IMR-90 (cell line): ENCODE results near the gene PHPT1. TPM values are rescaled to one million over a fixed set of nuclear protein-coding genes. Genes with fewer than 3 reads are reported as not detected.
"Not testable (repeated sequence)": the region's sequence is repeated elsewhere in the genome, so short reads cannot be mapped to it uniquely, and the experiment has no call there.

ENCODE experiments used
- ATAC-seq: fragments of 200-7000 bp; cut with Tn5 transposase; 2 replicates; pipeline ENCODE4 v1.9.1; 2020; ENCODE audit warnings: low read depth, mild to moderate bottlenecking, moderate library complexity
- BruUV-seq: library from RNA; stranded (reverse); fragments of 400-500 nt; replicated peaks from 2 replicates; lab custom pipeline; 2021; lab: Mats Ljungman, UMichigan
- CTCF ChIA-PET: fragments of 300-600 bp; formaldehyde crosslinking; extraction: SDS; loops from one replicate; lab custom pipeline; 2021; ENCODE audit warnings: antibody characterized with exemption; lab: Yijun Ruan, JAX
- POLR2A ChIA-PET: fragments of 300-600 bp; sonication (Branson Sonifier 250); formaldehyde crosslinking; loops from one replicate; lab custom pipeline; 2022; ENCODE audit warnings: antibody characterized with exemption; ENCODE audit not compliant: unreplicated experiment; lab: Charles Lee
- DNase-seq: peaks from one replicate; pipeline ENCODE4 v3.0.0; 2013
- H2AFZ ChIP-seq: replicated peaks from 2 replicates; pipeline ENCODE3; 2013; ENCODE audit warnings: low read length, mild to moderate bottlenecking; ENCODE audit not compliant: poor library complexity
- H2AK5ac ChIP-seq: 2 replicates; pipeline ENCODE4 v1.6.1; 2013; ENCODE audit warnings: low read depth, low read length, inconsistent platforms
- H2AK9ac ChIP-seq: replicated peaks from 2 replicates; pipeline ENCODE3; 2013; ENCODE audit warnings: mild to moderate bottlenecking, low read depth, low read length, moderate library complexity; ENCODE audit not compliant: poor library complexity
- H2BK120ac ChIP-seq: 2 replicates; pipeline ENCODE4 v1.6.1; 2013; ENCODE audit warnings: low read depth, low read length, inconsistent platforms
- H2BK15ac ChIP-seq: 3 replicates; pipeline ENCODE4 v1.6.1; 2013; ENCODE audit warnings: low read depth, low read length, inconsistent platforms
- H2BK20ac ChIP-seq: 2 replicates; pipeline ENCODE4 v1.6.1; 2013; ENCODE audit warnings: low read depth, mild to moderate bottlenecking, inconsistent platforms, low read length, moderate library complexity
- H2BK5ac ChIP-seq: 2 replicates; pipeline ENCODE4 v1.6.1; 2013; ENCODE audit warnings: mild to moderate bottlenecking, low read depth, low read length, inconsistent platforms; ENCODE audit not compliant: poor library complexity, severe bottlenecking
- H3K14ac ChIP-seq: replicated peaks from 2 replicates; pipeline ENCODE4 v1.6.1; 2013; ENCODE audit warnings: low read depth, low read length, inconsistent platforms
- H3K18ac ChIP-seq: 2 replicates; pipeline ENCODE4 v1.6.1; 2013; ENCODE audit warnings: low read depth, low read length, control low read depth
- H3K23ac ChIP-seq: 2 replicates; pipeline ENCODE4 v1.6.1; 2013; ENCODE audit warnings: low read depth, low read length, inconsistent platforms
- H3K27ac ChIP-seq: 2 replicates; pipeline ENCODE4 v1.5.1; 2013; ENCODE audit warnings: mild to moderate bottlenecking, control low read depth, low read length; ENCODE audit not compliant: insufficient read depth
- H3K27me3 ChIP-seq: 2 replicates; pipeline ENCODE4 v1.6.1; 2013; ENCODE audit warnings: low read length; ENCODE audit not compliant: control insufficient read depth, insufficient read depth
- H3K36me3 ChIP-seq: 2 replicates; pipeline ENCODE4 v1.6.1; 2013; ENCODE audit warnings: low read length, mixed read lengths; ENCODE audit not compliant: control insufficient read depth, insufficient read depth
- H3K4ac ChIP-seq: 2 replicates; pipeline ENCODE4 v1.6.1; 2013; ENCODE audit warnings: low read depth, low read length, inconsistent platforms
- H3K4me1 ChIP-seq: 2 replicates; pipeline ENCODE4 v1.6.1; 2013; ENCODE audit warnings: low read length, mixed read lengths; ENCODE audit not compliant: control insufficient read depth, insufficient read depth
- H3K4me2 ChIP-seq: 2 replicates; pipeline ENCODE4 v1.6.1; 2013; ENCODE audit warnings: low read depth, mild to moderate bottlenecking, control low read depth, low read length, moderate library complexity
- H3K4me3 ChIP-seq: 2 replicates; pipeline ENCODE4 v1.5.1; 2013; ENCODE audit warnings: low read depth, mild to moderate bottlenecking, control low read depth, low read length, moderate library complexity; ENCODE audit not compliant: insufficient read depth
- H3K56ac ChIP-seq: 2 replicates; pipeline ENCODE4 v1.6.1; 2013; ENCODE audit warnings: low read length, inconsistent platforms; ENCODE audit not compliant: insufficient read depth; ENCODE audit errors: extremely low read depth
- H3K79me1 ChIP-seq, 2 experiments: 2 replicates each; pipeline ENCODE4 v1.6.1; 2013; ENCODE audit warnings: low read length in 2 of 2, inconsistent platforms in 1 of 2, low read depth in 1 of 2
- H3K9ac ChIP-seq: 2 replicates; pipeline ENCODE4 v1.6.1; 2013; ENCODE audit warnings: low read depth, low read length, control low read depth
- H3K9me1 ChIP-seq: 2 replicates; pipeline ENCODE4 v1.6.1; 2013; ENCODE audit warnings: low read length, inconsistent platforms; ENCODE audit not compliant: insufficient read depth
- H3K9me3 ChIP-seq: 2 replicates; pipeline ENCODE4 v1.6.1; 2013; ENCODE audit warnings: low read length; ENCODE audit not compliant: control insufficient read depth, insufficient read depth
- H4K20me1 ChIP-seq: 2 replicates; pipeline ENCODE4 v1.6.1; 2013; ENCODE audit warnings: low read length, inconsistent platforms; ENCODE audit not compliant: insufficient read depth
- H4K5ac ChIP-seq: 2 replicates; pipeline ENCODE4 v1.6.1; 2013; ENCODE audit warnings: mild to moderate bottlenecking, low read depth, low read length, control low read depth
- H4K8ac ChIP-seq, 2 experiments: 2 replicates each; pipeline ENCODE4 v1.6.1; 2013; ENCODE audit warnings: low read depth in 2 of 2, low read length in 2 of 2, control low read depth in 1 of 2, inconsistent platforms in 1 of 2
- H4K91ac ChIP-seq: 2 replicates; pipeline ENCODE4 v1.6.1; 2013; ENCODE audit warnings: low read depth, low read length, inconsistent platforms; ENCODE audit not compliant: insufficient read depth
- CEBPB ChIP-seq: IDR thresholded peaks from 2 replicates; pipeline ENCODE4 v1.6.1; 2012; ENCODE audit warnings: low read depth, low read length, improper control_type of control experiment
- FOS ChIP-seq: fragments of 150-350 bp; IDR thresholded peaks from 2 replicates; pipeline ENCODE4 v1.6.1; 2016; ENCODE audit warnings: low read depth, low read length
- MAZ ChIP-seq: IDR thresholded peaks from 2 replicates; pipeline ENCODE4 v1.6.1; 2012; ENCODE audit warnings: low read depth, mild to moderate bottlenecking, low read length, improper control_type of control experiment, moderate library complexity, borderline replicate concordance
- MXI1 ChIP-seq: IDR thresholded peaks from 2 replicates; pipeline ENCODE4 v1.6.1; 2012; ENCODE audit warnings: low read depth, mild to moderate bottlenecking, low read length, moderate library complexity, borderline replicate concordance
- NFE2L2 ChIP-seq: fragments of 150-350 bp; IDR thresholded peaks from 2 replicates; pipeline ENCODE4 v1.6.1; 2016; ENCODE audit warnings: low read depth, mild to moderate bottlenecking, low read length
- POLR2A ChIP-seq: IDR thresholded peaks from 2 replicates; pipeline ENCODE4 v1.6.1; 2012; ENCODE audit warnings: mild to moderate bottlenecking, low read depth, low read length
- RCOR1 ChIP-seq: IDR thresholded peaks from 2 replicates; pipeline ENCODE4 v1.6.1; 2012; ENCODE audit warnings: mild to moderate bottlenecking, low read length, improper control_type of control experiment; ENCODE audit not compliant: insufficient replicate concordance
- WGBS, 2 experiments: methylation state at CpG; one replicate each; pipeline versions ENCODE4 v1.1.5 to v1.1.7; 2013; ENCODE audit warnings: missing lambda C conversion rate in 2 of 2; ENCODE audit not compliant: insufficient read length in 1 of 2; ENCODE audit errors: extremely low coverage in 2 of 2; 5-methylcytosine and 5-hydroxymethylcytosine counted together
- dilution Hi-C: fragments of 300-500 bp; cut with HindIII; formaldehyde crosslinking; loops from one replicate; pipeline ENCODE4 v1.14.3; 2018; ENCODE audit warnings: low sequenced_read_pairs; ENCODE audit not compliant: unreplicated experiment
- in situ Hi-C: fragments of 300-500 bp; cut with MboI; formaldehyde crosslinking; loops from 3 replicates; pipeline ENCODE4 v1.14.3; 2019; ENCODE audit warnings: low sequenced_read_pairs, inconsistent platforms, mixed read lengths
- intact Hi-C: fragments of 100-400 bp; cut with micrococcal nuclease; formaldehyde crosslinking; loops from 2 replicates; pipeline ENCODE4 v1.10.0; 2022
- polyA plus RNA-seq, 3 experiments: library from polyadenylated mRNA; depleted of rRNA; stranded (reverse); fragments of >200 nt; gene quantifications; 2 replicates each; pipeline ENCODE4 v1.2.3, GENCODE V29; 2012; ENCODE audit warnings: low replicate concordance in 1 of 3
- total RNA-seq: library from RNA; depleted of rRNA; stranded (reverse); fragments of >200 nt; gene quantifications from 2 replicates; pipeline ENCODE4 v1.2.3, GENCODE V29; 2012

Gene PHPT1
- total and polyA plus RNA-seq, 2 of the 4 experiments (the other 2 are of a cell fraction), result 79.8 to 214 TPM

DNA sequence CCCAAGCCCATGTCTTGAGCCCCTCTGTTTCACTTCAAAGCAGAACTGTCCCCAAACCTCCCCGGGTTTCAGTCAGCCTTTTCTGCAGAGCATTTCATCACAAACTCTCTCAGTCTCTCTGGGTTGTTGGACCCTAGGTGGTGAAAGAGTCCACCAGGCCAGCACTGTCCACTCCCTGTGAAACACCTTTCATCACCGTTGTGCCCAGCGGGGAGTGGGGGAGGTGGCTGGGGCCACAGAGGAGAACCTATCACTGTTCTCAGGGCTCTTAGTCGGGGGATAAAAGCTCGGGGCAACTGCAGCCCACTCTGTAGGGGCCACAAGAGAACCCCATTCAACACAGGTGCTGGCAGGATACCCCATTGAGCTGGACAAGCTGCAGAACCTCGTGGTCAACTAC lies 46.9 kb upstream of the PHPT1 start:
- intact Hi-C loops (no loop called here), in situ Hi-C loops (no loop called here), dilution Hi-C loops (no loop called here)
- no peak overlapping the region for H2BK20ac ChIP-seq
- peaks cover 3% of the 10 kb centered on the region for H4K20me1 ChIP-seq
- H3K36me3 ChIP-seq, result peaks cover 2% of the 10 kb centered on the region; the same call in 1 of the 2 replicates
- ChIA-PET CTCF (no interaction called here), POLR2A (no interaction called here)
- H2AK5ac ChIP-seq, result no peak overlapping the region
- no peak overlapping the region for H4K91ac ChIP-seq
- H3K4me2 ChIP-seq, result no peak overlapping the region
- H2AK9ac ChIP-seq, result no peak overlapping the region
- no peak overlapping the region for H3K9ac ChIP-seq
- H2BK120ac ChIP-seq, result no peak overlapping the region
- H3K9me3 ChIP-seq, result no peaks in the 10 kb centered on the region
- H3K9me1 ChIP-seq, result no peaks in the 10 kb centered on the region
- DNase-seq, result no peak
- no peak overlapping the region for H3K56ac ChIP-seq
- peaks cover 36% of the 10 kb centered on the region for H3K27me3 ChIP-seq
- TF ChIP-seq MXI1 (no peak), FOS (no peak), CEBPB (no peak), POLR2A (no peak), NFE2L2 (no peak), MAZ (no peak), RCOR1 (no peak)
- 100% methylated on average over 1 of the region's 6 CpGs; no CpG with 5 or more reads in 1 of the 2 experiments for WGBS, 2 experiments
- no peak overlapping the region for H3K27ac ChIP-seq
- ATAC-seq, result no peak
- peaks cover 13% of the 10 kb centered on the region for H3K4me1 ChIP-seq
- no peak overlapping the region for H2BK15ac ChIP-seq
- peaks cover 6 to 11% of the 10 kb centered on the region in 2 experiments; a peak in 3 of 4 replicates for H3K79me1 ChIP-seq
- H3K14ac ChIP-seq, result no peak overlapping the region
- H2BK5ac ChIP-seq, result no peak overlapping the region
- H4K8ac ChIP-seq, result no peak overlapping the region
- H3K23ac ChIP-seq, result no peak overlapping the region
- H4K5ac ChIP-seq, result no peak overlapping the region
- no peak overlapping the region for H3K4me3 ChIP-seq
- no TSS peak for BruUV-seq
- no peak overlapping the region for H2AFZ ChIP-seq
- no peak overlapping the region for H3K18ac ChIP-seq
- H3K4ac ChIP-seq, result no peak overlapping the region

DNA sequence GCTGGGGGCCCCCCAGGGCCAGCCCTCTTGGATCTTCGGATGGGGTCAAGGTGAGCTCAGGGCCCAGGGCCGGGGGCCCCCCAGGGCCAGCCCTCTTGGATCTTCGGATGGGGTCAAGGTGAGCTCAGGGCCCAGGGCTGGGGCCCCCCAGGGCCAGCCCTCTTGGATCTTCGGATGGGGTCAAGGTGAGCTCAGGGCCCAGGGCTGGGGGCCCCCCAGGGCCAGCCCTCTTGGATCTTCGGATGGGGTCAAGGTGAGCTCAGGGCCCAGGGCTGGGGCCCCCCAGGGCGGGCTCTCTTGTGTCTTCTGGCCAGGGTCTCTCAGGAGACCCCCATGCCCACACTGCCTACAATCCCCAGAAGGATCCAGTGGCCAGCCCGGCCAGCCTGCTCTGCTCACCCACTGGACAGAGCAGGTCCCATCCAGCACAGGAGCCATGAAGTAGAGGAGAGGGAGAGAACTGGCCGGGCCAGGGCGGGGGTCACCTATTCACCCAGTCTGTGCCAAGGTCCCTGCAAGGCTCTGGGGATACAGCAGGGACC lies 46.1 kb upstream of the PHPT1 start:
- H4K20me1 ChIP-seq, BruUV-seq, H3K56ac ChIP-seq, H2AFZ ChIP-seq, H4K91ac ChIP-seq, dilution Hi-C loops, H3K9ac ChIP-seq, H2AK5ac ChIP-seq, H3K9me3 ChIP-seq, H2BK120ac ChIP-seq, H3K4me2 ChIP-seq, POLR2A ChIA-PET, in situ Hi-C loops, H3K36me3 ChIP-seq, H3K4ac ChIP-seq, H3K14ac ChIP-seq, H2AK9ac ChIP-seq, DNase-seq, intact Hi-C loops, H2BK5ac ChIP-seq, H3K9me1 ChIP-seq, H3K23ac ChIP-seq, H3K4me3 ChIP-seq, CTCF ChIA-PET, H3K18ac ChIP-seq, H4K5ac ChIP-seq, H2BK15ac ChIP-seq, H4K8ac ChIP-seq, H3K27ac ChIP-seq, ATAC-seq, H2BK20ac ChIP-seq: not testable (repeated sequence)
- peaks cover 13% of the 10 kb centered on the region for H3K4me1 ChIP-seq
- WGBS, 2 experiments, result 83% methylated on average over 2 of the region's 9 CpGs; no CpG with 5 or more reads in 1 of the 2 experiments
- peaks cover 6 to 11% of the 10 kb centered on the region in 2 experiments; a peak in 3 of 4 replicates for H3K79me1 ChIP-seq
- peaks cover 33% of the 10 kb centered on the region for H3K27me3 ChIP-seq
